Measurements from ENCODE around the gene ZNF836. TPM values are rescaled to one million over a fixed set of nuclear protein-coding genes. Genes with fewer than 3 reads are reported as not detected.

The ZNF836 gene
- total and polyA plus RNA-seq, 8 donors = 1.3 to 17.7 (median 3.7) TPM

GRCh38 chr19:52216401-52216800 lies 45.0 kb upstream of the ZNF836 start:
- TF ChIP-seq CTCF (IDR thresholded peaks at IDR 0.05) (no peak), EP300 (IDR thresholded peaks at IDR 0.05) (no peak), POLR2A (IDR thresholded peaks at IDR 0.05) (no peak), POLR2AphosphoS5 (IDR thresholded peaks at IDR 0.05) (no peak)
- Histone ChIP-seq H3K27me3 (no peaks in the 10 kb centered on the region), H3K4me3 (no peak overlapping the region), H3K36me3 (peaks cover 95 to 100% (median 100%) of the 10 kb centered on the region in 4 donors), H3K27ac (no peak overlapping the region), H3K4me1 (no peaks in the 10 kb centered on the region), H3K9me3 (no peaks in the 10 kb centered on the region)
- intact Hi-C loops (cut with DNase I; ENCODE audit: low total_unique reads) = no loop called here
- no peak for DNase-seq
- 92 to 100% (median 96%) methylated on average over 3 of the region's 3 CpGs for WGBS, 5 donors

GRCh38 chr19:52214241-52214640 lies 42.8 kb upstream of the ZNF836 start:
- WGBS, 5 donors = 90 to 92% (median 92%) methylated on average over 5 of the region's 5 CpGs

GRCh38 chr19:52212572-52213255 lies 41.3 kb upstream of the ZNF836 start:
- WGBS, 5 donors = 96 to 98% (median 97%) methylated on average over 24 to 25 of the region's 25 CpGs
- Histone ChIP-seq H3K36me3 (peaks cover 84 to 100% (median 100%) of the 10 kb centered on the region in 4 donors), H3K27me3 (no peaks in the 10 kb centered on the region), H3K4me1 (peaks cover 0 to 6% (median 0%) of the 10 kb centered on the region in 4 donors), H3K9me3 (no peaks in the 10 kb centered on the region), H3K4me3 (no peak overlapping the region), H3K27ac (no peak overlapping the region)
- intact Hi-C loops (cut with DNase I; ENCODE audit: low total_unique reads) = no loop called here
- TF ChIP-seq CTCF (IDR thresholded peaks at IDR 0.05) (no peak), EP300 (IDR thresholded peaks at IDR 0.05) (no peak), POLR2A (IDR thresholded peaks at IDR 0.05) (no peak), POLR2AphosphoS5 (IDR thresholded peaks at IDR 0.05) (no peak)
- no peak for DNase-seq

More at GRCh38 chr19:52214241-52214640, 42.8 kb upstream of the ZNF836 start:
- Histone ChIP-seq H3K27me3 (no peaks in the 10 kb centered on the region), H3K4me3 (no peak overlapping the region), H3K27ac (no peak overlapping the region), H3K36me3 (peaks cover 85 to 100% (median 100%) of the 10 kb centered on the region in 4 donors), H3K9me3 (no peaks in the 10 kb centered on the region), H3K4me1 (peaks cover 0 to 4% (median 0%) of the 10 kb centered on the region in 4 donors)
- intact Hi-C loops (cut with DNase I; ENCODE audit: low total_unique reads) = no loop called here
- TF ChIP-seq CTCF (IDR thresholded peaks at IDR 0.05) (no peak), EP300 (IDR thresholded peaks at IDR 0.05) (no peak), POLR2A (IDR thresholded peaks at IDR 0.05) (no peak)
- no peak for DNase-seq

- peaks cover 84 to 100% (median 100%) of the 10 kb centered on the region in 4 donors for H3K36me3 ChIP-seq
- DNase-seq = no peak
- H3K9me3 ChIP-seq = no peaks in the 10 kb centered on the region
- no peak for TF ChIP-seq EP300 (IDR thresholded peaks at IDR 0.05)
- no peak overlapping the region for H3K27ac ChIP-seq
- no peak overlapping the region for H3K4me3 ChIP-seq
- peaks cover 0 to 6% (median 0%) of the 10 kb centered on the region in 4 donors for H3K4me1 ChIP-seq
- 83 to 93% (median 91%) methylated on average over 11 of the region's 11 CpGs for WGBS, 5 donors
- intact Hi-C loops (cut with DNase I; ENCODE audit: low total_unique reads) = no loop called here
- H3K27me3 ChIP-seq = no peaks in the 10 kb centered on the region
Observed at GRCh38 chr19:52211926-52212571, 40.6 kb upstream of the ZNF836 start.

- Histone ChIP-seq H3K27me3 (no peaks in the 10 kb centered on the region), H3K4me3 (no peak overlapping the region), H3K27ac (no peak overlapping the region), H3K9me3 (no peaks in the 10 kb centered on the region), H3K4me1 (peaks cover 0 to 6% (median 0%) of the 10 kb centered on the region in 4 donors), H3K36me3 (peaks cover 84 to 100% (median 100%) of the 10 kb centered on the region in 4 donors)
- WGBS, 5 donors = 95 to 98% (median 96%) methylated on average over 20 of the region's 20 CpGs
- DNase-seq = no peak
- TF ChIP-seq CTCF (IDR thresholded peaks at IDR 0.05) (no peak), EP300 (IDR thresholded peaks at IDR 0.05) (no peak), POLR2AphosphoS5 (IDR thresholded peaks at IDR 0.05) (no peak), POLR2A (IDR thresholded peaks at IDR 0.05) (no peak)
- intact Hi-C loops (cut with DNase I; ENCODE audit: low total_unique reads) = no loop called here
Observed at GRCh38 chr19:52211203-52211602, 39.8 kb upstream of the ZNF836 start.
